PFSK-1 (cell line): ENCODE measurements around the gene PHACTR1.

Experiments used
- FOXP2 ChIP-seq: optimal IDR thresholded peaks from 2 replicates; pipeline ENCODE3; 2011; ENCODE audit warnings: borderline replicate concordance, control low read depth, inconsistent platforms; ENCODE audit not compliant: insufficient read depth; ENCODE audit errors: extremely low read length, extremely low read depth
- POLR2AphosphoS5 ChIP-seq: IDR thresholded peaks from 2 replicates; pipeline ENCODE4 v1.6.1; 2012; ENCODE audit warnings: low read depth, mild to moderate bottlenecking, control low read depth, low read length, moderate library complexity
- REST ChIP-seq, 2 experiments: IDR thresholded peaks; 2 replicates each; pipeline versions ENCODE4 v1.6.1 to v1.8.0; 2011 to 2012; ENCODE audit warnings: low read depth in 2 of 2, low read length in 2 of 2, control low read depth in 1 of 2, inconsistent platforms in 1 of 2, mild to moderate bottlenecking in 1 of 2, moderate library complexity in 1 of 2; ENCODE audit not compliant: insufficient read depth in 1 of 2
- SIN3A ChIP-seq: IDR thresholded peaks from 2 replicates; pipeline ENCODE4 v1.6.1; 2012; ENCODE audit warnings: mild to moderate bottlenecking, low read length, moderate library complexity, borderline replicate concordance; ENCODE audit not compliant: insufficient read depth
- TAF1 ChIP-seq: IDR thresholded peaks from 2 replicates; pipeline ENCODE4 v1.6.1; 2012; ENCODE audit warnings: low read length, control low read depth, borderline replicate concordance; ENCODE audit not compliant: insufficient read depth

The PHACTR1 gene

GRCh38 chr6:13282393-13283069, 566.0 kb downstream of the PHACTR1 start:
- TF ChIP-seq TAF1 (no peak), SIN3A (no peak), FOXP2 (no peak), REST (IDR thresholded peaks at IDR 0.05; ENCODE audit: insufficient read depth in 1 of 2, low read depth in 2 of 2, low read length in 2 of 2) (no peak), POLR2AphosphoS5 (no peak)

- TF ChIP-seq SIN3A (no peak), REST (IDR thresholded peaks at IDR 0.05; ENCODE audit: insufficient read depth in 1 of 2, low read depth in 2 of 2, low read length in 2 of 2) (no peak), FOXP2 (no peak), TAF1 (no peak), POLR2AphosphoS5 (no peak)
Measured at GRCh38 chr6:13283331-13283730, 566.8 kb downstream of the PHACTR1 start.

- no peak for TF ChIP-seq POLR2AphosphoS5
- TF ChIP-seq SIN3A, result no peak
- TF ChIP-seq FOXP2, result no peak
- TF ChIP-seq TAF1, result no peak
- TF ChIP-seq REST (IDR thresholded peaks at IDR 0.05; ENCODE audit: insufficient read depth in 1 of 2, low read depth in 2 of 2, low read length in 2 of 2), result no peak
Measured at GRCh38 chr6:13284646-13285045, 568.1 kb downstream of the PHACTR1 start.

- TF ChIP-seq SIN3A, result no peak
- TF ChIP-seq POLR2AphosphoS5, result no peak
- no peak for TF ChIP-seq FOXP2
- no peak for TF ChIP-seq TAF1
- TF ChIP-seq REST (IDR thresholded peaks at IDR 0.05; ENCODE audit: insufficient read depth in 1 of 2, low read depth in 2 of 2, low read length in 2 of 2), result no peak
Measured at GRCh38 chr6:13285705-13286104, 569.1 kb downstream of the PHACTR1 start.
